Activated naive CD8-positive, alpha-beta T cell treated with anti-CD3 and anti-CD28 coated beads, Interleukin-2, amount 50 U/mL, for 16 hours (primary cell): ENCODE data around the gene FBXO47.
"Not testable (repeated sequence)": the region's sequence is repeated elsewhere in the genome, so short reads cannot be mapped to it uniquely, and the experiment has no call there.

Source experiments
- DNase-seq: peaks from one replicate; pipeline ENCODE4 v3.0.0-alpha.2; 2020; ENCODE audit warnings: low read depth, low spot score

The FBXO47 gene

GRCh38 chr17:38980490-38981217 lies 13.5 kb upstream of the FBXO47 start:
- no peak for DNase-seq

- no peak for DNase-seq
Measured at GRCh38 chr17:38978180-38978579, 11.0 kb upstream of the FBXO47 start.

- not testable (repeated sequence) for DNase-seq
Measured at GRCh38 chr17:38976187-38976551, 9.0 kb upstream of the FBXO47 start.

- DNase-seq: no peak
Measured at GRCh38 chr17:38970804-38971203, 3.6 kb upstream of the FBXO47 start.

- DNase-seq: no peak
Measured at GRCh38 chr17:38970128-38970527, 2.9 kb upstream of the FBXO47 start.

- DNase-seq: no peak
Measured at GRCh38 chr17:38969281-38969680, 2.1 kb upstream of the FBXO47 start.

- DNase-seq: no peak
Measured at GRCh38 chr17:38961413-38961812, 5.8 kb downstream of the FBXO47 start.

- DNase-seq: no peak
Measured at GRCh38 chr17:38960402-38960801, 6.8 kb downstream of the FBXO47 start.

GRCh38 chr17:38959508-38959907 lies 7.7 kb downstream of the FBXO47 start:
- no peak for DNase-seq

GRCh38 chr17:38958756-38959155 lies 8.4 kb downstream of the FBXO47 start:
- no peak for DNase-seq

GRCh38 chr17:38958326-38958725 lies 8.9 kb downstream of the FBXO47 start:
- no peak for DNase-seq

- DNase-seq: not testable (repeated sequence)
Measured at GRCh38 chr17:38953800-38954199, 13.4 kb downstream of the FBXO47 start.

- DNase-seq: no peak
Measured at GRCh38 chr17:38947189-38947588, 20.0 kb downstream of the FBXO47 start.

- no peak for DNase-seq
Measured at GRCh38 chr17:38943607-38944006, 23.6 kb downstream of the FBXO47 start.

GRCh38 chr17:38942696-38943334 lies 24.4 kb downstream of the FBXO47 start:
- DNase-seq: no peak

GRCh38 chr17:38940404-38940803 lies 26.8 kb downstream of the FBXO47 start:
- DNase-seq: no peak

- no peak for DNase-seq
Measured at GRCh38 chr17:38939987-38940386, 27.2 kb downstream of the FBXO47 start.

- not testable (repeated sequence) for DNase-seq
Measured at GRCh38 chr17:38933962-38934361, 33.2 kb downstream of the FBXO47 start.

- not testable (repeated sequence) for DNase-seq
Measured at GRCh38 chr17:38930782-38931181, 36.4 kb downstream of the FBXO47 start.

- DNase-seq: no peak
Measured at GRCh38 chr17:38926293-38927070, 40.7 kb downstream of the FBXO47 start.

GRCh38 chr17:38925263-38925995 lies 41.8 kb downstream of the FBXO47 start, which contains the start of gene LASP1NB:
Gene LASP1NB, plus strand, starts transcription at chr17:38925614.
- DNase-seq: peak; percentile 17
